SW 1271 (cell line): ENCODE results near the gene RNASEH1.
A peak's percentile ranks its signal among the peaks of the same experiment; 100 is the strongest.
"Not testable (repeated sequence)": the region's sequence is repeated elsewhere in the genome, so short reads cannot be mapped to it uniquely, and the experiment has no call there.

ENCODE experiments used
- DNase-seq, 2 experiments: peaks; one replicate each; lab custom pipeline; 2025; lab: John Stamatoyannopoulos, UW

RNASEH1 gene

GRCh38 chr2:3589086-3589485 lies 31.0 kb upstream of the RNASEH1 start:
- DNase-seq: no peak

- DNase-seq: no peak
Observed at GRCh38 chr2:3588084-3588483, 30.0 kb upstream of the RNASEH1 start.

GRCh38 chr2:3587432-3587831 lies 29.3 kb upstream of the RNASEH1 start:
- no peak for DNase-seq

GRCh38 chr2:3587021-3587420 lies 28.9 kb upstream of the RNASEH1 start:
- no peak for DNase-seq

GRCh38 chr2:3586220-3586619 lies 28.1 kb upstream of the RNASEH1 start:
- no peak for DNase-seq

- DNase-seq: no peak
Observed at GRCh38 chr2:3585261-3586109, 27.4 kb upstream of the RNASEH1 start.

- DNase-seq: no peak
Observed at GRCh38 chr2:3584608-3585260, 26.6 kb upstream of the RNASEH1 start.

- no peak for DNase-seq
Observed at GRCh38 chr2:3584076-3584475, 25.9 kb upstream of the RNASEH1 start.

GRCh38 chr2:3581367-3582262 lies 23.5 kb upstream of the RNASEH1 start:
- DNase-seq: no peak

GRCh38 chr2:3580449-3580848 lies 22.3 kb upstream of the RNASEH1 start:
- no peak for DNase-seq

- no peak for DNase-seq
Observed at GRCh38 chr2:3578987-3579386, 20.9 kb upstream of the RNASEH1 start.

GRCh38 chr2:3576263-3576630 lies 18.1 kb upstream of the RNASEH1 start:
- DNase-seq: not testable (repeated sequence)

- DNase-seq: no peak
Observed at GRCh38 chr2:3575534-3576262, 17.6 kb upstream of the RNASEH1 start.

GRCh38 chr2:3574155-3574554 lies 16.0 kb upstream of the RNASEH1 start:
- DNase-seq: no peak

GRCh38 chr2:3572620-3573019 lies 14.5 kb upstream of the RNASEH1 start:
- DNase-seq: no peak

GRCh38 chr2:3571284-3571683 lies 13.2 kb upstream of the RNASEH1 start:
- no peak for DNase-seq

GRCh38 chr2:3569656-3570055 lies 11.5 kb upstream of the RNASEH1 start:
- DNase-seq: not testable (repeated sequence)

GRCh38 chr2:3566806-3567205 lies 8.7 kb upstream of the RNASEH1 start:
- no peak for DNase-seq

- DNase-seq: no peak
Observed at GRCh38 chr2:3565117-3565516, 7.0 kb upstream of the RNASEH1 start.

GRCh38 chr2:3563521-3563976 lies 5.4 kb upstream of the RNASEH1 start:
- no peak for DNase-seq

- peak in 1 of 2 experiments; percentile 19 for DNase-seq
Observed at GRCh38 chr2:3557639-3558204, 411 bp downstream of the RNASEH1 start.
